Mammary epithelial cell (primary cell): ENCODE results near the gene OTOP2.

Experiments
- EZH2 ChIP-seq: IDR thresholded peaks from 2 replicates; pipeline ENCODE4 v1.6.1; 2012; ENCODE audit warnings: low read length, inconsistent platforms, borderline replicate concordance
- TF ChIP-seq, protein P1 (sequence below), 2 donors: IDR thresholded peaks in 1 of 2; conservative IDR thresholded peaks in 1 of 2; 2 replicates each; pipeline ENCODE4 v1.5.1; 2011 to 2012; ENCODE audit warnings: inconsistent platforms in 2 of 2, low read length in 2 of 2, mild to moderate bottlenecking in 2 of 2, control low read depth in 1 of 2, low read depth in 1 of 2; ENCODE audit not compliant: insufficient read depth in 1 of 2; ENCODE audit errors: extremely low read depth in 1 of 2

DNA sequence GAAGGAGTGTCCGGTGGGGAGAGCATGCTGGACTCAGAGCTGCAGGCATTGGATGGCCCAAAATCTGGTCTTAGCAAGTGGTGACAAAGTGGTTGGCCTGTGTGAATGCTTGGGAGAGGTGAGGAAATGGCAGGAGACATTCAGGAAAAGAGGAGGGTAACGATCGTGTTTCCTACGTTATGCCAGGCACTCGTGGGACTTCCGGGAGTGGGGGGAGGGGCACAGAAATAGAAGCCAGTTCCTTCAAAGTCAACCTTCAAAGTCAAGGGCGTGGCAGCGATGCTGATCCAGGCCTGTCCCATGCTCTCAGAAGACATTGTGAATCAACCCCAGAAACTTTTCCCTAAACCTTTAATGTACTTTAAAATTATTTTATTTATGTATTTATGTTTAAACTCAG lies 15.5 kb downstream of the OTOP2 start:
- TF ChIP-seq, protein P1, sequence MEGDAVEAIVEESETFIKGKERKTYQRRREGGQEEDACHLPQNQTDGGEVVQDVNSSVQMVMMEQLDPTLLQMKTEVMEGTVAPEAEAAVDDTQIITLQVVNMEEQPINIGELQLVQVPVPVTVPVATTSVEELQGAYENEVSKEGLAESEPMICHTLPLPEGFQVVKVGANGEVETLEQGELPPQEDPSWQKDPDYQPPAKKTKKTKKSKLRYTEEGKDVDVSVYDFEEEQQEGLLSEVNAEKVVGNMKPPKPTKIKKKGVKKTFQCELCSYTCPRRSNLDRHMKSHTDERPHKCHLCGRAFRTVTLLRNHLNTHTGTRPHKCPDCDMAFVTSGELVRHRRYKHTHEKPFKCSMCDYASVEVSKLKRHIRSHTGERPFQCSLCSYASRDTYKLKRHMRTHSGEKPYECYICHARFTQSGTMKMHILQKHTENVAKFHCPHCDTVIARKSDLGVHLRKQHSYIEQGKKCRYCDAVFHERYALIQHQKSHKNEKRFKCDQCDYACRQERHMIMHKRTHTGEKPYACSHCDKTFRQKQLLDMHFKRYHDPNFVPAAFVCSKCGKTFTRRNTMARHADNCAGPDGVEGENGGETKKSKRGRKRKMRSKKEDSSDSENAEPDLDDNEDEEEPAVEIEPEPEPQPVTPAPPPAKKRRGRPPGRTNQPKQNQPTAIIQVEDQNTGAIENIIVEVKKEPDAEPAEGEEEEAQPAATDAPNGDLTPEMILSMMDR (conservative IDR thresholded peaks at IDR 0.05 in 1 of 2, IDR thresholded peaks at IDR 0.05 in 1 of 2; ENCODE audit: extremely low read depth in 1 of 2, insufficient read depth in 1 of 2, low read depth in 1 of 2, low read length in 2 of 2): no peak
- TF ChIP-seq EZH2: no peak
